Endothelial cell of umbilical vein (primary cell): Measurements from ENCODE around the gene PZP.

Experiments used
- EZH2 ChIP-seq: IDR thresholded peaks from 2 replicates; pipeline ENCODE4 v1.6.1; 2012; ENCODE audit warnings: borderline replicate concordance, low read depth, mild to moderate bottlenecking, moderate library complexity, low read length, inconsistent platforms; ENCODE audit not compliant: severe bottlenecking
- GATA2 ChIP-seq: IDR thresholded peaks from 2 replicates; pipeline ENCODE4 v1.7.0; 2011; ENCODE audit warnings: low read depth, mild to moderate bottlenecking, moderate library complexity, mixed read lengths, low read length; ENCODE audit not compliant: insufficient read length, insufficient read depth
- MYC ChIP-seq: IDR thresholded peaks from one replicate; pipeline ENCODE4 v1.6.1; 2011; ENCODE audit warnings: mild to moderate bottlenecking, low read depth, low read length
- POLR2A ChIP-seq: IDR thresholded peaks from 2 replicates; pipeline ENCODE4 v1.6.1; 2012; ENCODE audit warnings: low read depth, mild to moderate bottlenecking, control low read depth, low read length
- POLR2AphosphoS5 ChIP-seq: IDR thresholded peaks from 2 replicates; pipeline ENCODE4 v1.6.1; 2012; ENCODE audit warnings: low read depth, mild to moderate bottlenecking, control low read depth, low read length, moderate library complexity; ENCODE audit not compliant: insufficient read depth
- TF ChIP-seq, protein P1 (sequence below), 2 donors: IDR thresholded peaks; 1 replicate in 1 of 2; 2 replicates in 1 of 2; pipeline ENCODE4 v1.5.1; 2011; ENCODE audit warnings: low read length in 2 of 2, mild to moderate bottlenecking in 2 of 2, moderate library complexity in 2 of 2, control low read depth in 1 of 2, inconsistent platforms in 1 of 2, low read depth in 1 of 2; ENCODE audit not compliant: insufficient read depth in 1 of 2; ENCODE audit errors: extremely low read depth in 1 of 2
- TF ChIP-seq, protein P2 (sequence below): IDR thresholded peaks from 2 replicates; pipeline ENCODE4 v1.6.1; 2011; ENCODE audit not compliant: insufficient read depth, insufficient read length

DNA sequence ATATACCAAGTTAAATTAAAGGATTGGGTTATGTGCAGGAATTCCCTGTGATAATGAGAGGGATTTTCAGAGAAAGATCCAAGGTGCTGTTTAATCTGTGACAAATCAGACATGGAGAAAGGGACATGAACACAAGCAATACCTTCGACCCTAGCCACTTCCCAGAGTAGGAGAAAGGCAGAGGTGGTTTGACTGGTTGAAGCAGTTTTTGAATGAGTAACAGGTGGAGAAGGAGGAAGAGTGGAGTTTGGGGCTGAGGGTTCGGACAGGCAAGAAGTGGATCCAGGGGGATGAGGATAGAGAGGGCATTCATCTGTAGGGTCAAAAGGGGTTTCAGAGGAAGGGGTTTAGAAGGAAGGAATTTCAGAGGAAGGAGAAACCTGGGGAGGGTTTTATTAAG is 65.1 kb downstream of the PZP start:
- TF ChIP-seq, protein P1, sequence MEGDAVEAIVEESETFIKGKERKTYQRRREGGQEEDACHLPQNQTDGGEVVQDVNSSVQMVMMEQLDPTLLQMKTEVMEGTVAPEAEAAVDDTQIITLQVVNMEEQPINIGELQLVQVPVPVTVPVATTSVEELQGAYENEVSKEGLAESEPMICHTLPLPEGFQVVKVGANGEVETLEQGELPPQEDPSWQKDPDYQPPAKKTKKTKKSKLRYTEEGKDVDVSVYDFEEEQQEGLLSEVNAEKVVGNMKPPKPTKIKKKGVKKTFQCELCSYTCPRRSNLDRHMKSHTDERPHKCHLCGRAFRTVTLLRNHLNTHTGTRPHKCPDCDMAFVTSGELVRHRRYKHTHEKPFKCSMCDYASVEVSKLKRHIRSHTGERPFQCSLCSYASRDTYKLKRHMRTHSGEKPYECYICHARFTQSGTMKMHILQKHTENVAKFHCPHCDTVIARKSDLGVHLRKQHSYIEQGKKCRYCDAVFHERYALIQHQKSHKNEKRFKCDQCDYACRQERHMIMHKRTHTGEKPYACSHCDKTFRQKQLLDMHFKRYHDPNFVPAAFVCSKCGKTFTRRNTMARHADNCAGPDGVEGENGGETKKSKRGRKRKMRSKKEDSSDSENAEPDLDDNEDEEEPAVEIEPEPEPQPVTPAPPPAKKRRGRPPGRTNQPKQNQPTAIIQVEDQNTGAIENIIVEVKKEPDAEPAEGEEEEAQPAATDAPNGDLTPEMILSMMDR (IDR thresholded peaks at IDR 0.05; ENCODE audit: extremely low read depth in 1 of 2, insufficient read depth in 1 of 2, low read depth in 1 of 2, low read length in 2 of 2): no peak
- TF ChIP-seq GATA2 (no peak), POLR2AphosphoS5 (no peak), POLR2A (no peak), EZH2 (no peak), MYC (no peak)
- TF ChIP-seq, protein P2, sequence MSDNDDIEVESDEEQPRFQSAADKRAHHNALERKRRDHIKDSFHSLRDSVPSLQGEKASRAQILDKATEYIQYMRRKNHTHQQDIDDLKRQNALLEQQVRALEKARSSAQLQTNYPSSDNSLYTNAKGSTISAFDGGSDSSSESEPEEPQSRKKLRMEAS: no peak
